ENCODE results near the gene CES4A.

DNA sequence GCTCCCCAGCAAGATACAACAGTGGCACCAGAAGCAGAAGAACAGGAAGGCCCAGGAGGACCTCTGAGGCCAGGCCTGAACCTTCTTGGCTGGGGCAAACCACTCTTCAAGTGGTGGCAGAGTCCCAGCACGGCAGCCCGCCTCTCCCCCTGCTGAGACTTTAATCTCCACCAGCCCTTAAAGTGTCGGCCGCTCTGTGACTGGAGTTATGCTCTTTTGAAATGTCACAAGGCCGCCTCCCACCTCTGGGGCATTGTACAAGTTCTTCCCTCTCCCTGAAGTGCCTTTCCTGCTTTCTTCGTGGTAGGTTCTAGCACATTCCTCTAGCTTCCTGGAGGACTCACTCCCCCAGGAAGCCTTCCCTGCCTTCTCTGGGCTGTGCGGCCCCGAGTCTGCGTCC, 15.4 kb upstream of the CES4A start:
- TF ChIP-seq, protein P1, sequence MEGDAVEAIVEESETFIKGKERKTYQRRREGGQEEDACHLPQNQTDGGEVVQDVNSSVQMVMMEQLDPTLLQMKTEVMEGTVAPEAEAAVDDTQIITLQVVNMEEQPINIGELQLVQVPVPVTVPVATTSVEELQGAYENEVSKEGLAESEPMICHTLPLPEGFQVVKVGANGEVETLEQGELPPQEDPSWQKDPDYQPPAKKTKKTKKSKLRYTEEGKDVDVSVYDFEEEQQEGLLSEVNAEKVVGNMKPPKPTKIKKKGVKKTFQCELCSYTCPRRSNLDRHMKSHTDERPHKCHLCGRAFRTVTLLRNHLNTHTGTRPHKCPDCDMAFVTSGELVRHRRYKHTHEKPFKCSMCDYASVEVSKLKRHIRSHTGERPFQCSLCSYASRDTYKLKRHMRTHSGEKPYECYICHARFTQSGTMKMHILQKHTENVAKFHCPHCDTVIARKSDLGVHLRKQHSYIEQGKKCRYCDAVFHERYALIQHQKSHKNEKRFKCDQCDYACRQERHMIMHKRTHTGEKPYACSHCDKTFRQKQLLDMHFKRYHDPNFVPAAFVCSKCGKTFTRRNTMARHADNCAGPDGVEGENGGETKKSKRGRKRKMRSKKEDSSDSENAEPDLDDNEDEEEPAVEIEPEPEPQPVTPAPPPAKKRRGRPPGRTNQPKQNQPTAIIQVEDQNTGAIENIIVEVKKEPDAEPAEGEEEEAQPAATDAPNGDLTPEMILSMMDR (conservative IDR thresholded peaks at IDR 0.05 in 1 of 2, IDR thresholded peaks at IDR 0.05 in 1 of 2; ENCODE audit: low read depth in 1 of 2, low read length in 2 of 2), result no peak
- no peak for TF ChIP-seq EZH2 (IDR thresholded peaks at IDR 0.05; ENCODE audit: low read length, missing control alignments)

Data from fibroblast of lung (primary cell).